Measurements from ENCODE around the gene LRRK1. TPM values are rescaled to one million over a fixed set of nuclear protein-coding genes. Genes with fewer than 3 reads are reported as not detected.

The LRRK1 gene
- total and polyA plus RNA-seq, 2 of the 4 experiments (the other 2 are of a cell fraction) = 3.0 to 5.8 TPM

DNA sequence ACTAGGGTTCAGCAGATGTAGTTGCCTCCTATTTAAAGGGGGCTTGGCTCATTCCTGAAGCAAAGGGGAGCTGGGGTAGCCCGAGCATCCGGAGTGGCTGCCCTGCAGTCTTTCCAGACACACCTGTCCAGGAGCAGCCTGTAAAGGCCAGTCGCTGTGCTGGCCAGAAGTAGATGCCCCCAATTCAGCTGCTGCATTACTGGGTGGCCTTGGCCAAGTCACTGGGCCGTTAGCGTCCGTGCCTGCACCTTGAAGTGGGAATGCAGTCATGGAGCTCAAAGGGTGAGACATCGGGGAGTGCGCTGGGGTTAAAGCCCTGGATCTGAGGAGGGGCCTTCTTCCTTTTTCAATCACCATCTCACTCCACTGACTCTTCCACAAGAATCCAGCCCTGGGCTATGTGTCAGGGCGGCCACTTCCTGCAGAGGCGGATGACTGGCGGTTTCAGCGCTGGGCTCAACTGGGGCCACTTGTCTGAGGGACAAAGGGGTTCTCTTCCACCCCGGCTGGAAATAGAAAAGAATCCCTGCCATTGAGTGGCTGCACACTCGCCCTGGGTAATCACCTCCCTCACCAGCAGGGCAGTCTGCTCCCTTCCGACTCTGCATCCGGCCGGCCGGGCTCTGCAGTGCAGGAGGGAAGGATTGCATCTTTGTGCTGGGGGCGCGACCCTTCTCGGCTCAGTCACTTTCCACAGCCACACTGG lies 27.7 kb upstream of the LRRK1 start:
- no peak overlapping the region for H3K18ac ChIP-seq (ENCODE audit: low read depth, low read length)
- no peak overlapping the region for H3K27ac ChIP-seq (ENCODE audit: insufficient read depth, low read length)
- H4K20me1 ChIP-seq (ENCODE audit: insufficient read depth, low read length) = no peaks in the 10 kb centered on the region
- H3K9me3 ChIP-seq (ENCODE audit: control insufficient read depth, insufficient read depth, low read length) = no peaks in the 10 kb centered on the region
- no peak for DNase-seq
- H3K23ac ChIP-seq (ENCODE audit: low read depth, low read length) = no peak overlapping the region
- 78% methylated on average over 3 of the region's 21 CpGs; no CpG with 5 or more reads in 1 of the 2 experiments for WGBS, 2 experiments (ENCODE audit: extremely low coverage in 2 of 2, insufficient read length in 1 of 2)
- no peak overlapping the region for H2BK5ac ChIP-seq (ENCODE audit: low read depth, low read length, poor library complexity, severe bottlenecking)
- in situ Hi-C loops (cut with MboI; ENCODE audit: low sequenced_read_pairs) = no loop called here
- no peak overlapping the region for H3K4me2 ChIP-seq (ENCODE audit: low read depth, low read length)
- no peak overlapping the region for H3K4me3 ChIP-seq (ENCODE audit: insufficient read depth, low read depth, low read length)
- ChIA-PET POLR2A (ENCODE audit: unreplicated experiment) (no interaction called here), CTCF (no interaction called here)
- TF ChIP-seq CHD1 (IDR thresholded peaks at IDR 0.05; ENCODE audit: low read depth, low read length) = no peak
- no peak overlapping the region for H2BK15ac ChIP-seq (ENCODE audit: low read depth, low read length)
- H2BK20ac ChIP-seq (ENCODE audit: low read depth, low read length) = no peak overlapping the region
- ATAC-seq (ENCODE audit: low read depth) = no peak
- no peaks in the 10 kb centered on the region for H3K36me3 ChIP-seq (ENCODE audit: control insufficient read depth, insufficient read depth, low read length)
- H3K9ac ChIP-seq (ENCODE audit: low read depth, low read length) = no peak overlapping the region
- no peaks in the 10 kb centered on the region for H3K79me1 ChIP-seq (ENCODE audit: low read depth in 1 of 2, low read length in 2 of 2)
- H3K56ac ChIP-seq (ENCODE audit: extremely low read depth, insufficient read depth, low read length) = no peak overlapping the region
- H4K5ac ChIP-seq (ENCODE audit: low read depth, low read length) = no peak overlapping the region
- peak overlapping the region; percentile 5 for H2AK9ac ChIP-seq (replicated peaks; ENCODE audit: low read depth, low read length, poor library complexity)
- peaks cover 2% of the 10 kb centered on the region; the same call in 1 of the 2 replicates for H3K9me1 ChIP-seq (ENCODE audit: insufficient read depth, low read length)
- no peak overlapping the region for H4K91ac ChIP-seq (ENCODE audit: insufficient read depth, low read depth, low read length)
- BruUV-seq (replicated peaks) = no TSS peak
- no peak overlapping the region for H3K14ac ChIP-seq (replicated peaks; ENCODE audit: low read depth, low read length)
- no peak overlapping the region for H2AFZ ChIP-seq (replicated peaks; ENCODE audit: low read length, poor library complexity)
- no peak overlapping the region for H2BK120ac ChIP-seq (ENCODE audit: low read depth, low read length)
- dilution Hi-C loops (cut with HindIII; ENCODE audit: low sequenced_read_pairs, unreplicated experiment) = no loop called here
- H3K27me3 ChIP-seq (ENCODE audit: control insufficient read depth, insufficient read depth, low read length) = no peaks in the 10 kb centered on the region; the same call in 1 of the 2 replicates
- H3K4ac ChIP-seq (ENCODE audit: low read depth, low read length) = no peak overlapping the region
- H3K4me1 ChIP-seq (ENCODE audit: control insufficient read depth, insufficient read depth, low read length) = peaks cover 9% of the 10 kb centered on the region
- intact Hi-C loops (cut with micrococcal nuclease) = no loop called here
- no peak overlapping the region for H4K8ac ChIP-seq (ENCODE audit: low read depth in 2 of 2, low read length in 2 of 2)
- H2AK5ac ChIP-seq (ENCODE audit: low read depth, low read length) = no peak overlapping the region
